Measurements from ENCODE around the gene AOC2. TPM values are rescaled to one million over a fixed set of nuclear protein-coding genes. Genes with fewer than 3 reads are reported as not detected.

The AOC2 gene
- total and polyA plus RNA-seq, 10 of the 15 experiments (the other 5 are each of a cell fraction or from before 2014, with no cell fraction given), result 0.08 to 1.9 (median 0.62) TPM

- TF ChIP-seq E4F1 (IDR thresholded peaks at IDR 0.05; ENCODE audit: borderline replicate concordance, partially characterized antibody) (no peak), BCL11A (IDR thresholded peaks at IDR 0.05; ENCODE audit: low read depth, low read length) (no peak)
Observed at GRCh38 chr17:42814633-42815399, 29.6 kb upstream of the AOC2 start (continued).

- Histone ChIP-seq H3K4me2 (ENCODE audit: control insufficient read depth, insufficient read depth) (no peak overlapping the region), H3K79me2 (ENCODE audit: control insufficient read depth, insufficient read depth, low read length) (peaks cover 8% of the 10 kb centered on the region), H3K9ac (ENCODE audit: control insufficient read depth, insufficient read depth, low read length) (no peak overlapping the region), H3K4me1 (ENCODE audit: control insufficient read depth, insufficient read depth, low read length) (peaks cover 3% of the 10 kb centered on the region; the same call in 1 of the 2 replicates), H4K20me1 (ENCODE audit: control insufficient read depth, insufficient read depth) (no peaks in the 10 kb centered on the region), H3K27ac (ENCODE audit: control insufficient read depth, insufficient read depth) (no peak overlapping the region), H3K9me3 (replicated peaks; ENCODE audit: control insufficient read depth, insufficient read depth, low read length) (no peaks in the 10 kb centered on the region), H3K27me3 (replicated peaks in 1 of 2; ENCODE audit: control insufficient read depth in 2 of 2, insufficient read depth in 2 of 2, low read length in 1 of 2) (no peaks in the 10 kb centered on the region), H2AFZ (ENCODE audit: control insufficient read depth, low read depth, low read length) (no peak overlapping the region), H3K4me3 (no peak overlapping the region), H3K36me3 (ENCODE audit: control insufficient read depth in 2 of 2, insufficient read depth in 2 of 2, low read length in 1 of 2) (peaks cover 11 to 33% of the 10 kb centered on the region in 2 experiments)
- no peak for TF ChIP-seq USF1 (IDR thresholded peaks at IDR 0.05; ENCODE audit: borderline replicate concordance, extremely low read length, insufficient read depth, low read depth, low read length)
- no peak for TF ChIP-seq STAT1 (conservative IDR thresholded peaks at IDR 0.05)
- no peak for TF ChIP-seq CHD2 (IDR thresholded peaks at IDR 0.05; ENCODE audit: borderline replicate concordance, low read depth, low read length)
- no peak for ATAC-seq
- no TSS peak for BruUV-seq (replicated peaks)
- intact Hi-C loops (cut with micrococcal nuclease; ENCODE audit: unreplicated experiment), result no loop called here
- SMC1A ChIA-PET (ENCODE audit: uncharacterized antibody, unreplicated experiment), result interaction anchor here (0.7 to 1.0 kb wide), 3 partner anchors 18 to 180 kb away, joined by 3 to 4 read pairs (median 3); partner anchors contain the start of gene RPL27
- RAD21 ChIA-PET (ENCODE audit: unreplicated experiment), result interaction anchor here (0.9 kb wide), 1 partner anchor 24 kb away, joined by 3 read pairs; no protein-coding TSS in a partner anchor
- CTCF ChIA-PET, result interaction anchor here (0.7 to 2.2 kb wide), 7 partner anchors 13 to 240 kb away, joined by 3 to 8 read pairs (median 4); partner anchors contain the start of gene RPL27
- POLR2A ChIA-PET, result interaction anchor here (0.5 kb wide), 1 partner anchor 80 kb away, joined by 5 read pairs; no protein-coding TSS in a partner anchor
- no peak for DNase-seq (ENCODE audit: low read depth, low spot score)
- in situ Hi-C loops (cut with MboI), result no loop called here
- 6% methylated on average over 1 of the region's 1 CpG for WGBS (ENCODE audit: insufficient coverage, insufficient replicate concordance, low lambda C conversion rate, missing lambda C conversion rate)
- FAIRE-seq, result no peak
Observed at GRCh38 chr17:42817866-42818265, 26.5 kb upstream of the AOC2 start.

Data from GM12878 (cell line).